Measurements from ENCODE around the gene RHOD. TPM values are rescaled to one million over a fixed set of nuclear protein-coding genes. Genes with fewer than 3 reads are reported as not detected.

Gene RHOD, protein sequence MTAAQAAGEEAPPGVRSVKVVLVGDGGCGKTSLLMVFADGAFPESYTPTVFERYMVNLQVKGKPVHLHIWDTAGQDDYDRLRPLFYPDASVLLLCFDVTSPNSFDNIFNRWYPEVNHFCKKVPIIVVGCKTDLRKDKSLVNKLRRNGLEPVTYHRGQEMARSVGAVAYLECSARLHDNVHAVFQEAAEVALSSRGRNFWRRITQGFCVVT
- polyA plus RNA-seq (2012; ENCODE audit: low read depth, missing spikeins) = 0.18 TPM

GRCh38 chr11:67056267-67057204 is at the start of gene RHOD:
Gene RHOD (plus strand): TSS chr11:67056847. CDS start chr11:67056903, 56 bp downstream.
- peak; percentile 13 for FAIRE-seq
- DNase-seq (ENCODE audit: insufficient read length, low spot score) = peak; percentile 56
- TF ChIP-seq TAF1 (IDR thresholded peaks at IDR 0.05; ENCODE audit: low read depth, low read length) (no peak), POLR2AphosphoS5 (IDR thresholded peaks at IDR 0.05; ENCODE audit: low read depth, low read length) (no peak), POLR2A (IDR thresholded peaks at IDR 0.05; ENCODE audit: low read depth, low read length) (no peak), POU2F2 (IDR thresholded peaks at IDR 0.05; ENCODE audit: low read depth, low read length) (no peak), SPI1 (IDR thresholded peaks at IDR 0.05; ENCODE audit: low read depth, low read length) (no peak), PAX5 (IDR thresholded peaks at IDR 0.05; ENCODE audit: insufficient read depth, low read length, severe bottlenecking) (no peak)

DNA sequence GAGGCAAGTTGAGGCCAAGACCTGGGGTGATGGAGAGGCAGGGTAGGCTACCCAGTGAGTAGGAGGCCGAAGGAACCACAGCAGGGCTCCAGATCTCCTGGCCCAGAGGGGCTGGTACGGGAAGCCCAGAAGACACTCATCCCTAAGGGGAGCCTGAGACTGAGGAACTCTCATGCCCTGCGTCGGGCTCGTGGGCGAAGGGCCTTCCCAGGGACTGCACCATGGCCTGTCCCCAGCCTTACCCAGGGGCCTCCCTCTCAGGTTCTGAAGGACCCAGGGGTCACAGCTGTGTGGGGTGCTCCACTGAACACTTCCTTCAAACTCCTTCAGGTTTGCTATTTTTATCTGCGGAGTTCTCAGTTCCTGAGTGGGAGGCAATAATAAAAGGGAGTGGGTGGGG is 49.5 kb upstream of the RHOD start:
- TF ChIP-seq TAF1 (IDR thresholded peaks at IDR 0.05; ENCODE audit: low read depth, low read length) (no peak), POLR2A (IDR thresholded peaks at IDR 0.05; ENCODE audit: low read depth, low read length) (no peak), PAX5 (IDR thresholded peaks at IDR 0.05; ENCODE audit: insufficient read depth, low read length, severe bottlenecking) (no peak), POLR2AphosphoS5 (IDR thresholded peaks at IDR 0.05; ENCODE audit: low read depth, low read length) (no peak), SPI1 (IDR thresholded peaks at IDR 0.05; ENCODE audit: low read depth, low read length) (no peak), POU2F2 (IDR thresholded peaks at IDR 0.05; ENCODE audit: low read depth, low read length) (no peak)
- DNase-seq (ENCODE audit: insufficient read length, low spot score) (no peak), FAIRE-seq (no peak)

DNA sequence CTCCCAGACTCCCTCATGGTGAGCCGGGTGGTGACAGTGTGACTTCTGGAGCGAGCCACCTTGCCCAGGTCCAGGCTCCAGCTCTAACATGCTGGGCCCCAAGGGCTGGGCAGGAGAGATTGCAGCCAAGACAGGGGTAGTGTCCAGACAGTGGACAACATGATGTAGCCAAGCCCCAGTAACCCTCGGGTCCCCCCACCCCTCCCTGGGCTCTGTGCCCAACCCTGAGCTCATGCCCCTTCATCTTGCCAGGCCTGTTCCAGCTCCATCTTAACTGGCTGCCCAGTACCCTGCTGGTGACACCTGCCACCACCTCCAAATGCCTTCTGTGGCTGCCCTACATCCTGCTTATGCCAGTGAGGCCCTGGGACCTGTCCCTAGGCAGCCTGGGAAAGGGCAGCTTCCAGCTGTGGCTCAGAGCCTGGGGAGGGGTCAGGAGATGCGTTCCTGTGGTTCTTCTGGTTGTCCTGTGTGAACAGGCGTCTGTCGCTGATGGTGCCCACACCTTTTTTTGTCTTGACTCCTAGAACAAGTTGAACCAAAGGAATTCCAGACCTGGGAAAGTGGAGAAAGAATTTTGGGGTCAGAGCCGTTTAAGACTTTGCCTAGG is 46.2 kb upstream of the RHOD start:
- FAIRE-seq = no peak
- no peak for DNase-seq (ENCODE audit: insufficient read length, low spot score)
- TF ChIP-seq PAX5 (IDR thresholded peaks at IDR 0.05; ENCODE audit: insufficient read depth, low read length, severe bottlenecking) (no peak), POLR2A (IDR thresholded peaks at IDR 0.05; ENCODE audit: low read depth, low read length) (no peak), POLR2AphosphoS5 (IDR thresholded peaks at IDR 0.05; ENCODE audit: low read depth, low read length) (no peak), SPI1 (IDR thresholded peaks at IDR 0.05; ENCODE audit: low read depth, low read length) (no peak), POU2F2 (IDR thresholded peaks at IDR 0.05; ENCODE audit: low read depth, low read length) (no peak), TAF1 (IDR thresholded peaks at IDR 0.05; ENCODE audit: low read depth, low read length) (no peak)

GRCh38 chr11:67013511-67014045 is 43.1 kb upstream of the RHOD start:
- no peak for TF ChIP-seq POU2F2 (IDR thresholded peaks at IDR 0.05; ENCODE audit: low read depth, low read length)
- TF ChIP-seq SPI1 (IDR thresholded peaks at IDR 0.05; ENCODE audit: low read depth, low read length) = no peak
- TF ChIP-seq PAX5 (IDR thresholded peaks at IDR 0.05; ENCODE audit: insufficient read depth, low read length, severe bottlenecking) = no peak
- TF ChIP-seq POLR2A (IDR thresholded peaks at IDR 0.05; ENCODE audit: low read depth, low read length) = no peak
- TF ChIP-seq POLR2AphosphoS5 (IDR thresholded peaks at IDR 0.05; ENCODE audit: low read depth, low read length) = no peak
- TF ChIP-seq TAF1 (IDR thresholded peaks at IDR 0.05; ENCODE audit: low read depth, low read length) = no peak
- FAIRE-seq (no peak), DNase-seq (ENCODE audit: insufficient read length, low spot score) (no peak)

DNA sequence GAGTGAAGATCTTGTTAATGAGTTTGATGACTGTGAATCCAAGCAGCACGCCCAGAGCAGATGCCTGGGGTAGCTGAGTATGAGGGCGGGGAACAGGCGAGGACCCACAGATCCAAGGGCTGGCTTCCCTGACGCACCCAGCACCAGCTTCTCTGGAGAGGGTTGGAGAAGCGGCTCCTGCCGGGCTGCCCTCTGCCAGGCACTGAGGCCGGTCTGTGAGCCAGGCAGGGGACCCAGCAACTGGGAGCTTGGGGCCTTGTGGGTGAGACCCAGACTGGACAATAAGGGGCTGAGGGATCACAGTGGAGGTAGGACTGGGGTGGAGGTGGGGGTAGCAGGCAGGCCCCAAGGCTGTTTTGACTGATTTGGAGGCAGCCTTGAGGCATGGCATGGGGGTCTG is 42.3 kb upstream of the RHOD start:
- TF ChIP-seq PAX5 (IDR thresholded peaks at IDR 0.05; ENCODE audit: insufficient read depth, low read length, severe bottlenecking) (no peak), SPI1 (IDR thresholded peaks at IDR 0.05; ENCODE audit: low read depth, low read length) (no peak), POLR2AphosphoS5 (IDR thresholded peaks at IDR 0.05; ENCODE audit: low read depth, low read length) (no peak), POU2F2 (IDR thresholded peaks at IDR 0.05; ENCODE audit: low read depth, low read length) (no peak)
- no peak for DNase-seq (ENCODE audit: insufficient read length, low spot score)
- no peak for FAIRE-seq

GRCh38 chr11:67015048-67015447 is 41.6 kb upstream of the RHOD start:
- TF ChIP-seq SPI1 (IDR thresholded peaks at IDR 0.05; ENCODE audit: low read depth, low read length) (no peak), TAF1 (IDR thresholded peaks at IDR 0.05; ENCODE audit: low read depth, low read length) (no peak), POLR2AphosphoS5 (IDR thresholded peaks at IDR 0.05; ENCODE audit: low read depth, low read length) (no peak), POLR2A (IDR thresholded peaks at IDR 0.05; ENCODE audit: low read depth, low read length) (no peak), PAX5 (IDR thresholded peaks at IDR 0.05; ENCODE audit: insufficient read depth, low read length, severe bottlenecking) (no peak), POU2F2 (IDR thresholded peaks at IDR 0.05; ENCODE audit: low read depth, low read length) (no peak)
- DNase-seq (ENCODE audit: insufficient read length, low spot score) (no peak), FAIRE-seq (no peak)

GRCh38 chr11:67016550-67016949 is 40.1 kb upstream of the RHOD start:
- DNase-seq (ENCODE audit: insufficient read length, low spot score) = no peak
- TF ChIP-seq SPI1 (IDR thresholded peaks at IDR 0.05; ENCODE audit: low read depth, low read length) (no peak), POLR2A (IDR thresholded peaks at IDR 0.05; ENCODE audit: low read depth, low read length) (no peak), POLR2AphosphoS5 (IDR thresholded peaks at IDR 0.05; ENCODE audit: low read depth, low read length) (no peak), TAF1 (IDR thresholded peaks at IDR 0.05; ENCODE audit: low read depth, low read length) (no peak), POU2F2 (IDR thresholded peaks at IDR 0.05; ENCODE audit: low read depth, low read length) (no peak), PAX5 (IDR thresholded peaks at IDR 0.05; ENCODE audit: insufficient read depth, low read length, severe bottlenecking) (no peak)
- FAIRE-seq = no peak

GRCh38 chr11:67020949-67021348 is 35.7 kb upstream of the RHOD start:
- TF ChIP-seq SPI1 (IDR thresholded peaks at IDR 0.05; ENCODE audit: low read depth, low read length) (no peak), POLR2AphosphoS5 (IDR thresholded peaks at IDR 0.05; ENCODE audit: low read depth, low read length) (no peak), POLR2A (IDR thresholded peaks at IDR 0.05; ENCODE audit: low read depth, low read length) (no peak), TAF1 (IDR thresholded peaks at IDR 0.05; ENCODE audit: low read depth, low read length) (no peak), POU2F2 (IDR thresholded peaks at IDR 0.05; ENCODE audit: low read depth, low read length) (no peak), PAX5 (IDR thresholded peaks at IDR 0.05; ENCODE audit: insufficient read depth, low read length, severe bottlenecking) (no peak)
- DNase-seq (ENCODE audit: insufficient read length, low spot score) (no peak), FAIRE-seq (peak; percentile 55)
